ENCODE data around the gene WBP1.

GRCh38 chr2:74430502-74430901 is 27.7 kb upstream of the WBP1 start:
- no peak for TF ChIP-seq CTCF (conservative IDR thresholded peaks at IDR 0.05; ENCODE audit: low read length)
- TF ChIP-seq EZH2phosphoT487 (IDR thresholded peaks at IDR 0.05; ENCODE audit: borderline replicate concordance) = no peak
